Parathyroid adenoma (tissue), 2 donors: ENCODE results near the gene ATOH8.
A peak's percentile ranks its signal among the peaks of the same experiment; 100 is the strongest.

Experiments used
- H2AFZ ChIP-seq: fragments of 300-600 bp; sonication (generic); one replicate; pipeline ENCODE4 v1.7.0; 2017; ENCODE audit warnings: antibody characterized with exemption, mild to moderate bottlenecking
- H3K27ac ChIP-seq: fragments of 300-600 bp; sonication (generic); one replicate; pipeline ENCODE4 v1.7.0; 2017
- H3K27me3 ChIP-seq: fragments of 300-600 bp; sonication (generic); one replicate; pipeline ENCODE4 v1.7.0; 2017; ENCODE audit warnings: low read length; ENCODE audit not compliant: control insufficient read depth, insufficient read depth
- H3K36me3 ChIP-seq: fragments of 300-600 bp; sonication (generic); one replicate; pipeline ENCODE4 v1.7.0; 2017; ENCODE audit warnings: low read length; ENCODE audit not compliant: control insufficient read depth, insufficient read depth
- H3K4me1 ChIP-seq: fragments of 300-600 bp; sonication (generic); one replicate; pipeline ENCODE4 v1.7.0; 2017; ENCODE audit warnings: control low read depth
- H3K4me2 ChIP-seq: fragments of 300-600 bp; sonication (generic); one replicate; pipeline ENCODE4 v1.7.0; 2017; ENCODE audit warnings: low read length
- H3K4me3 ChIP-seq: fragments of 300-600 bp; sonication (generic); one replicate; pipeline ENCODE4 v1.7.0; 2017; ENCODE audit warnings: low read depth, low read length
- H3K79me2 ChIP-seq: fragments of 300-600 bp; sonication (generic); one replicate; pipeline ENCODE4 v1.7.0; 2017; ENCODE audit warnings: control low read depth
- H3K9ac ChIP-seq: fragments of 300-600 bp; sonication (generic); one replicate; pipeline ENCODE4 v1.7.0; 2017; ENCODE audit warnings: mild to moderate bottlenecking
- H3K9me3 ChIP-seq: fragments of 300-600 bp; sonication (generic); one replicate; pipeline ENCODE4 v1.7.0; 2017; ENCODE audit warnings: low read length; ENCODE audit not compliant: control insufficient read depth
- TF ChIP-seq, protein P1 (sequence below): fragments of 300-600 bp; sonication (generic); IDR thresholded peaks from one replicate; pipeline ENCODE4 v1.7.0; 2017; ENCODE audit warnings: antibody characterized with exemption, mild to moderate bottlenecking
- donor health status: primary hyperparathyroidism.

ATOH8 gene

DNA sequence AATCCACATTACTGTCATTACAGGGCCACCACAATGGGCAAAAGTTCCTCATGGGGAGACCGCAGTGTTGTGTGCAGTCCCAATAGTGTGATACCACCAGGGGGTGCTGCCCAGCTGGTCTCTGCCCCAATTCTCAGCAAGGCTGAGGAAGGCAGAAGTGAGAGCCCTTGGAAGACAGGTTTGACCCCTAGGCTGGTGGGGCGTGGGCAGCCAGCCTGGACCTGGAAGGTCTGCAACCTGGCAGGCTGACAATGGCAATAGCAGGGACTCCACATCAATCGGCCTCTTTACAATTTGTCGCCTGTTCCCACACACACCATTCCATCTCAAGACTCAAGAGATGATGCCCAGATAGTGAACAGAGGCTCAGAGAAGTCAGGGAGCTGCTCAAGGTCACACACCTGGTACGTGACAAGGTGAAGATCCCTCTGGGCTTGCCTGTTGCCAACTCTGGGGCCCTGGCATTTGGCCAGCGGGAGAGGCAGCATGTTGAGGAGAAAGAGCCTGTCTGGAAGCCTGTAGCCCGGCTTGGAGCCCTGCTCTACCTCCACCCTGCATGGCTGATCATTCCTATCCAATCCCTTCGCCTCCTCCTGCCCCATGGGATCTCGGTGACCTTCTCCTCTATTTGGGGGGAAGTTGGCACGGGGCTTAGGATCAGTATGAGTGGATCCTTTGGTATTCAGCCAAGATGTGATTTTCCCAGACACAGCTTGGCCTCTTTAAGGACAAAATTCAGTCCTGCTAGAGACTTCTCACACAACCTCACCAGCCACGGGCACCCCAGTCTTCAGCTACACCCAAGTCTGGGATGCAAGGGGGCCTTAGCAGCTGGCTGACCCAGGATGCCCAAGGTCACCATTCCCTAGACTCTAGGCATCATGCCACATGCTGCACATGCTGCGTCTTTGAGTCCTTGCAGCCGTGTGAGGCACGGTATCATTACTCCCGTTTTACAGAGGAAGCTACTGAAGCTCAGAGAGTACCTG is 2.9 kb upstream of the ATOH8 start:
- H2AFZ ChIP-seq, result no peak overlapping the region
- peaks cover 9% of the 10 kb centered on the region for H3K4me1 ChIP-seq
- H3K27me3 ChIP-seq, result no peaks in the 10 kb centered on the region
- no peak overlapping the region for H3K9ac ChIP-seq
- no peak overlapping the region for H3K4me2 ChIP-seq
- H3K9me3 ChIP-seq, result no peaks in the 10 kb centered on the region
- no peak overlapping the region for H3K4me3 ChIP-seq
- no peaks in the 10 kb centered on the region for H3K79me2 ChIP-seq
- H3K36me3 ChIP-seq, result no peaks in the 10 kb centered on the region
- TF ChIP-seq, protein P1, sequence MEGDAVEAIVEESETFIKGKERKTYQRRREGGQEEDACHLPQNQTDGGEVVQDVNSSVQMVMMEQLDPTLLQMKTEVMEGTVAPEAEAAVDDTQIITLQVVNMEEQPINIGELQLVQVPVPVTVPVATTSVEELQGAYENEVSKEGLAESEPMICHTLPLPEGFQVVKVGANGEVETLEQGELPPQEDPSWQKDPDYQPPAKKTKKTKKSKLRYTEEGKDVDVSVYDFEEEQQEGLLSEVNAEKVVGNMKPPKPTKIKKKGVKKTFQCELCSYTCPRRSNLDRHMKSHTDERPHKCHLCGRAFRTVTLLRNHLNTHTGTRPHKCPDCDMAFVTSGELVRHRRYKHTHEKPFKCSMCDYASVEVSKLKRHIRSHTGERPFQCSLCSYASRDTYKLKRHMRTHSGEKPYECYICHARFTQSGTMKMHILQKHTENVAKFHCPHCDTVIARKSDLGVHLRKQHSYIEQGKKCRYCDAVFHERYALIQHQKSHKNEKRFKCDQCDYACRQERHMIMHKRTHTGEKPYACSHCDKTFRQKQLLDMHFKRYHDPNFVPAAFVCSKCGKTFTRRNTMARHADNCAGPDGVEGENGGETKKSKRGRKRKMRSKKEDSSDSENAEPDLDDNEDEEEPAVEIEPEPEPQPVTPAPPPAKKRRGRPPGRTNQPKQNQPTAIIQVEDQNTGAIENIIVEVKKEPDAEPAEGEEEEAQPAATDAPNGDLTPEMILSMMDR, result peak; percentile 80
- H3K27ac ChIP-seq, result no peak overlapping the region

DNA sequence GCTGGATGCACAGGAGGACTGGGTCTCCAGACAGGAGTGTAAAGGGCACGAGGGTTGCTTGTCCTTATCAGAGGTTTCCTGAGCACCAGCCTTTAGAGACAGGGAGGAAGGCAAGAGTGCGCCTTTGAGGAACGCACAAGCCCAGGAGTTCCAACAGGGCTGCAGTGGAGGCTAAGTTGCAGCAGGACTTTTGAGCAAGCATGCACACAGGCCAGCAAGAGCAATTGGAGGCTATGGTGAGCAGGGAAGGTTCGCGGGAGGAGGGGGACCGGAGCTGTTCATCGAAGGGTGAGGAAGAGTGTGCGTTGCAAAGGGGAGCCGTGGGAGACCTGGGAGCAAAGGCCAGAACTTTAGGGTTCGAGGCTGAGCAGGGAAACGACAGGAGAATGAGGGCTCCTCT is 2.2 kb upstream of the ATOH8 start:
- no peaks in the 10 kb centered on the region for H3K36me3 ChIP-seq
- no peak overlapping the region for H3K9ac ChIP-seq
- no peak overlapping the region for H3K4me2 ChIP-seq
- no peak overlapping the region for H3K4me3 ChIP-seq
- no peak overlapping the region for H3K27ac ChIP-seq
- no peaks in the 10 kb centered on the region for H3K9me3 ChIP-seq
- H2AFZ ChIP-seq, result no peak overlapping the region
- TF ChIP-seq, protein P1, result no peak
- H3K4me1 ChIP-seq, result peaks cover 9% of the 10 kb centered on the region
- H3K27me3 ChIP-seq, result no peaks in the 10 kb centered on the region
- H3K79me2 ChIP-seq, result no peaks in the 10 kb centered on the region

DNA sequence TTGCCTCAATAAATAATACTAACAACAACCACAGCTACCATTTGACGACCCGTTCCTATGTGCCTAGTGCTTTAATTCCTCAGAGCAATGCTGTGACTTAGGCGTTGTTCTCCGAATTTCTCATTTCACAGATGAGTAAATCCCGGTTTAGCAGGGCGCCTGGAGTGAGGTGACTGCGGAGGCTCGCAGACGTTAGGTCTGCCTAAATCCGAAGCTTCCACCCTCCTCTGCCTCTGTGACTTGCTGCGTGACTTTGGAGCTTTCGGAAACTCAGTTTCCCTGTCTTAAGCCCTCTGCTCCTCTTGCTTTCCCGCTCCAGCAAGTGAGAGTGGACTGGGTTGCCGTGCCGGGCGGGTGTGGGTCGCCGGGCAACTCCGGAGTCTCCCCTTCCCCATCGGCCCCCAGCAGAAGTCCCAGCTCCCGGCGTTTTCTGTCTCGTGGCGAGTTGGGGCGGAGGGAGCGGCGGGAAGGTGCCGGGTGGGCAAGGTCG is 711 bp upstream of the ATOH8 start:
- TF ChIP-seq, protein P1, result no peak
- Histone ChIP-seq H3K27ac (no peak overlapping the region), H3K36me3 (no peaks in the 10 kb centered on the region), H3K4me2 (peak overlapping the region; percentile 87), H2AFZ (peak overlapping the region; percentile 67), H3K4me3 (peak overlapping the region; percentile 58), H3K79me2 (no peaks in the 10 kb centered on the region), H3K4me1 (peaks cover 9% of the 10 kb centered on the region), H3K9me3 (no peaks in the 10 kb centered on the region), H3K9ac (no peak overlapping the region), H3K27me3 (no peaks in the 10 kb centered on the region)

DNA sequence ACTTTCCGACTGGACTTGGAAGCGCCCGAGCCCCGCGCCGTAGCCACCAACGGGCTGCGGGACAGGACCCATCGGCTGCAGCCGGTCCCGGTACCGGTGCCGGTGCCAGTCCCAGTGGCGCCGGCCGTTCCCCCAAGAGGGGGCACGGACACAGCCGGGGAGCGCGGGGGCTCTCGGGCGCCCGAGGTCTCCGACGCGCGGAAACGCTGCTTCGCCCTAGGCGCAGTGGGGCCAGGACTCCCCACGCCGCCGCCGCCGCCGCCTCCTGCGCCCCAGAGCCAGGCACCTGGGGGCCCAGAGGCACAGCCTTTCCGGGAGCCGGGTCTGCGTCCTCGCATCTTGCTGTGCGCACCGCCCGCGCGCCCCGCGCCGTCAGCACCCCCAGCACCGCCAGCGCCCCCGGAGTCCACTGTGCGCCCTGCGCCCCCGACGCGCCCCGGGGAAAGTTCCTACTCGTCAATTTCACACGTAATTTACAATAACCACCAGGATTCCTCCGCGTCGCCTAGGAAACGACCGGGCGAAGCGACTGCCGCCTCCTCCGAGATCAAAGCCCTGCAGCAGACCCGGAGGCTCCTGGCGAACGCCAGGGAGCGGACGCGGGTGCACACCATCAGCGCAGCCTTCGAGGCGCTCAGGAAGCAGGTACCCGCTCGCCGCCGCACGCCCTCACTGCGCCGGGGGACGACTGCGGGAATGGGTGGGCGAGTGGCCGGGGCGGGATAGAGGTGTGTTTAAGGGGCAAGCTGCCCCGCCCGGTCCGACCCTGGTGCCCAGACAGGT is 713 bp downstream of the ATOH8 start:
- Histone ChIP-seq H3K4me2 (peak overlapping the region; percentile 87), H3K27me3 (no peaks in the 10 kb centered on the region), H3K9me3 (no peaks in the 10 kb centered on the region), H2AFZ (peak overlapping the region; percentile 47), H3K9ac (no peak overlapping the region), H3K79me2 (no peaks in the 10 kb centered on the region), H3K4me3 (peak overlapping the region; percentile 58), H3K27ac (no peak overlapping the region), H3K4me1 (peaks cover 9% of the 10 kb centered on the region), H3K36me3 (no peaks in the 10 kb centered on the region)
- TF ChIP-seq, protein P1, result no peak
